ENCODE results near the gene CLASP1. TPM values are rescaled to one million over a fixed set of nuclear protein-coding genes. Genes with fewer than 3 reads are reported as not detected.
A peak's percentile ranks its signal among the peaks of the same experiment; 100 is the strongest.

Gene CLASP1
- total and polyA plus RNA-seq, 11 donors: 16.0 to 84.5 (median 60.2) TPM

GRCh38 chr2:121547646-121548045, 101.6 kb downstream of the CLASP1 start:
- Histone ChIP-seq H3K4me3 (no peak overlapping the region), H3K27ac (peak overlapping the region in 1 of 12 donors; percentile 5), H3K4me1 (peaks cover 0 to 66% (median 26%) of the 10 kb centered on the region in 12 donors), H3K27me3 (no peaks in the 10 kb centered on the region), H3K36me3 (no peaks in the 10 kb centered on the region), H3K9me3 (peaks cover 0 to 14% (median 0%) of the 10 kb centered on the region in 12 donors)
- ATAC-seq (peak in 1 of 4 donors; percentile 9), DNase-seq (no peak)
- intact Hi-C loops (cut with DNase I): no loop called here
- WGBS, 4 donors: 77 to 92% (median 88%) methylated on average over 5 of the region's 5 CpGs
- TF ChIP-seq POLR2A (IDR thresholded peaks at IDR 0.05) (no peak), CTCF (IDR thresholded peaks at IDR 0.05) (no peak)

- no peak for ATAC-seq
- Histone ChIP-seq H3K36me3 (no peaks in the 10 kb centered on the region), H3K9me3 (peaks cover 0 to 14% (median 0%) of the 10 kb centered on the region in 12 donors), H3K27ac (peak overlapping the region in 3 of 12 donors; percentile 28 to 43 (median 41)), H3K4me3 (no peak overlapping the region), H3K4me1 (peaks cover 0 to 76% (median 34%) of the 10 kb centered on the region in 12 donors), H3K27me3 (no peaks in the 10 kb centered on the region)
- DNase-seq: no peak
- TF ChIP-seq POLR2A (IDR thresholded peaks at IDR 0.05) (no peak), CTCF (IDR thresholded peaks at IDR 0.05) (no peak)
- intact Hi-C loops (cut with DNase I): no loop called here
- WGBS, 4 donors: 86 to 95% (median 92%) methylated on average over 2 of the region's 2 CpGs
Observed at GRCh38 chr2:121545913-121546312, 103.3 kb downstream of the CLASP1 start.

- Histone ChIP-seq H3K27ac (peak overlapping the region in 8 of 12 donors; percentile 8 to 62 (median 34)), H3K4me3 (no peak overlapping the region), H3K27me3 (no peaks in the 10 kb centered on the region), H3K9me3 (peaks cover 0 to 14% (median 0%) of the 10 kb centered on the region in 12 donors), H3K4me1 (peaks cover 0 to 79% (median 34%) of the 10 kb centered on the region in 12 donors), H3K36me3 (no peaks in the 10 kb centered on the region)
- no peak for TF ChIP-seq POLR2A (IDR thresholded peaks at IDR 0.05)
- no peak for TF ChIP-seq CTCF (IDR thresholded peaks at IDR 0.05)
- DNase-seq (no peak), ATAC-seq (peak in 2 of 4 donors; percentile 41 to 51)
- intact Hi-C loops (cut with DNase I): no loop called here
- 38 to 59% (median 42%) methylated on average over 7 of the region's 7 CpGs for WGBS, 4 donors
Observed at GRCh38 chr2:121545257-121545656, 104.0 kb downstream of the CLASP1 start.

- TF ChIP-seq CTCF (IDR thresholded peaks at IDR 0.05) (no peak), POLR2A (IDR thresholded peaks at IDR 0.05) (no peak)
- Histone ChIP-seq H3K36me3 (no peaks in the 10 kb centered on the region), H3K27ac (peak overlapping the region in 4 of 12 donors; percentile 6 to 21 (median 10)), H3K27me3 (no peaks in the 10 kb centered on the region), H3K4me1 (peaks cover 0 to 86% (median 39%) of the 10 kb centered on the region in 12 donors), H3K9me3 (no peaks in the 10 kb centered on the region), H3K4me3 (no peak overlapping the region)
- DNase-seq: no peak
- WGBS, 4 donors: 51 to 56% (median 54%) methylated on average over 7 of the region's 7 CpGs
- intact Hi-C loops (cut with DNase I): loop anchor here in 1 of 10 donors (5.0 kb wide), 1 partner anchor 41 kb away; no protein-coding TSS in a partner anchor
- peak in 1 of 4 donors; percentile 47 for ATAC-seq
Observed at GRCh38 chr2:121541495-121541894, 107.8 kb downstream of the CLASP1 start.

All from heart left ventricle (tissue), 16 donors.